Measurements from ENCODE around the gene STK39.

Gene STK39

GRCh38 chr2:168215813-168216212 is 31.6 kb downstream of the STK39 start:
- no peak overlapping the region for H3K4me3 ChIP-seq (ENCODE audit: low read depth in 1 of 2, low read length in 1 of 2)
- peaks cover 14 to 19% of the 10 kb centered on the region in 2 experiments for H3K4me1 ChIP-seq (ENCODE audit: control insufficient read depth in 1 of 2, insufficient read depth in 1 of 2, low read depth in 1 of 2, low read length in 1 of 2)

GRCh38 chr2:168212866-168213265 is 34.5 kb downstream of the STK39 start:
- H3K4me3 ChIP-seq (ENCODE audit: low read depth in 1 of 2, low read length in 1 of 2) = no peak overlapping the region

More at GRCh38 chr2:168215813-168216212, 31.6 kb downstream of the STK39 start:
- Histone ChIP-seq H3K27me3 (no peaks in the 10 kb centered on the region), H3K27ac (no peak overlapping the region), H3K36me3 (no peaks in the 10 kb centered on the region), H3K9me3 (no peaks in the 10 kb centered on the region)
- TF ChIP-seq, protein P1, sequence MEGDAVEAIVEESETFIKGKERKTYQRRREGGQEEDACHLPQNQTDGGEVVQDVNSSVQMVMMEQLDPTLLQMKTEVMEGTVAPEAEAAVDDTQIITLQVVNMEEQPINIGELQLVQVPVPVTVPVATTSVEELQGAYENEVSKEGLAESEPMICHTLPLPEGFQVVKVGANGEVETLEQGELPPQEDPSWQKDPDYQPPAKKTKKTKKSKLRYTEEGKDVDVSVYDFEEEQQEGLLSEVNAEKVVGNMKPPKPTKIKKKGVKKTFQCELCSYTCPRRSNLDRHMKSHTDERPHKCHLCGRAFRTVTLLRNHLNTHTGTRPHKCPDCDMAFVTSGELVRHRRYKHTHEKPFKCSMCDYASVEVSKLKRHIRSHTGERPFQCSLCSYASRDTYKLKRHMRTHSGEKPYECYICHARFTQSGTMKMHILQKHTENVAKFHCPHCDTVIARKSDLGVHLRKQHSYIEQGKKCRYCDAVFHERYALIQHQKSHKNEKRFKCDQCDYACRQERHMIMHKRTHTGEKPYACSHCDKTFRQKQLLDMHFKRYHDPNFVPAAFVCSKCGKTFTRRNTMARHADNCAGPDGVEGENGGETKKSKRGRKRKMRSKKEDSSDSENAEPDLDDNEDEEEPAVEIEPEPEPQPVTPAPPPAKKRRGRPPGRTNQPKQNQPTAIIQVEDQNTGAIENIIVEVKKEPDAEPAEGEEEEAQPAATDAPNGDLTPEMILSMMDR (IDR thresholded peaks at IDR 0.05) = no peak

DNA sequence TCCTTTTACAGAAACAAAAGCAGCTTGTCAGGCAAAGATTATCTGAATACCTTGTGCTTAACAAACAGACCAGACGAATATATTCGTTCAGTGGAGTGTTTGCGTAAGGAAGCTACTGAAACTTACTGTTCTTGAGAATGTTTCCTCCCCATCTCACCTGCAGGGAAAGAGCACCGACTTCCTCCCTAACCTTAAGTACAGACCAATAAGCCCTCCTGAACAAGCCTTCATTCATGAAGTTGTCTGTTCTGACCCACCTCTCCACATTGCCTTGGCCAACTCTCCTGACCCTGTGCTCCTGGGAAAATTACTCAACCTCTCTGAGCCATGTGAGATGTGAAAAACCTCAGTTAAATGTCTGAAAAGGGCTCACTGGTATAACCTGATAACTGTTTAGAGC is 35.2 kb downstream of the STK39 start:
- Histone ChIP-seq H3K4me1 (ENCODE audit: control insufficient read depth in 1 of 2, insufficient read depth in 1 of 2, low read depth in 1 of 2, low read length in 1 of 2) (peaks cover 20 to 35% of the 10 kb centered on the region in 2 experiments), H3K27me3 (no peaks in the 10 kb centered on the region), H3K4me3 (ENCODE audit: low read depth in 1 of 2, low read length in 1 of 2) (no peak overlapping the region), H3K9me3 (no peaks in the 10 kb centered on the region), H3K36me3 (no peaks in the 10 kb centered on the region), H3K27ac (peak overlapping the region; percentile 79)
- TF ChIP-seq, protein P1 (IDR thresholded peaks at IDR 0.05) = no peak

More at GRCh38 chr2:168212866-168213265, 34.5 kb downstream of the STK39 start:
- H3K36me3 ChIP-seq = no peaks in the 10 kb centered on the region
- H3K9me3 ChIP-seq = no peaks in the 10 kb centered on the region
- peaks cover 20 to 28% of the 10 kb centered on the region in 2 experiments for H3K4me1 ChIP-seq (ENCODE audit: control insufficient read depth in 1 of 2, insufficient read depth in 1 of 2, low read depth in 1 of 2, low read length in 1 of 2)
- TF ChIP-seq, protein P1 (IDR thresholded peaks at IDR 0.05) = no peak
- H3K27me3 ChIP-seq = no peaks in the 10 kb centered on the region
- no peak overlapping the region for H3K27ac ChIP-seq

DNA sequence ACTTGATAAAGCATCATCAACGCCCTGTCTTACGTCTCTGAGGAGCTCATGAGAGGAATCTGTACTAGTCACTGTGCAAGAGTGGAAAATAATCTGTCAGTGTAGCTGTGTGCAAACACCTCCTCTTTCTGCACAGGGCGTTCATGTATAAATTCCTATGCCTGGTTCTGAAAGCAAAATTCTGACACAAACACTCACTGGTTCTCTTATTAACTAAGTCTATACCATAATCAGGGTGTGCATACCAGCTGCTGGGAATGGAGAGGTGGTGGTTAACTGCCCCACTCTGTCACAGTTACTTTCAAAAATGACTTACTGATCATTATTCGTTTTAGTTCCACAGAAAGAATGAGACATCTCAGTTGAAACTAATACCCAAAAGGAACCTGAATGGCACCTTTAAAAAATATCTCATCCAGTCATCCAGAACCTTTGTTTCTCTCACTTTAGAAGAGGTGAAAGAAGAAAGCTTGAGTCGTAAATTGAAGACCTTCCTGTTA is 35.7 kb downstream of the STK39 start:
- H3K27me3 ChIP-seq = no peaks in the 10 kb centered on the region
- H3K4me1 ChIP-seq (ENCODE audit: control insufficient read depth in 1 of 2, insufficient read depth in 1 of 2, low read depth in 1 of 2, low read length in 1 of 2) = peaks cover 20 to 39% of the 10 kb centered on the region in 2 experiments
- TF ChIP-seq, protein P1 (IDR thresholded peaks at IDR 0.05) = no peak
- peak overlapping the region; percentile 79 for H3K27ac ChIP-seq
- H3K36me3 ChIP-seq = no peaks in the 10 kb centered on the region
- peak overlapping the region in 1 of 2 experiments; percentile 54 for H3K4me3 ChIP-seq (ENCODE audit: low read depth in 1 of 2, low read length in 1 of 2)
- no peaks in the 10 kb centered on the region for H3K9me3 ChIP-seq

DNA sequence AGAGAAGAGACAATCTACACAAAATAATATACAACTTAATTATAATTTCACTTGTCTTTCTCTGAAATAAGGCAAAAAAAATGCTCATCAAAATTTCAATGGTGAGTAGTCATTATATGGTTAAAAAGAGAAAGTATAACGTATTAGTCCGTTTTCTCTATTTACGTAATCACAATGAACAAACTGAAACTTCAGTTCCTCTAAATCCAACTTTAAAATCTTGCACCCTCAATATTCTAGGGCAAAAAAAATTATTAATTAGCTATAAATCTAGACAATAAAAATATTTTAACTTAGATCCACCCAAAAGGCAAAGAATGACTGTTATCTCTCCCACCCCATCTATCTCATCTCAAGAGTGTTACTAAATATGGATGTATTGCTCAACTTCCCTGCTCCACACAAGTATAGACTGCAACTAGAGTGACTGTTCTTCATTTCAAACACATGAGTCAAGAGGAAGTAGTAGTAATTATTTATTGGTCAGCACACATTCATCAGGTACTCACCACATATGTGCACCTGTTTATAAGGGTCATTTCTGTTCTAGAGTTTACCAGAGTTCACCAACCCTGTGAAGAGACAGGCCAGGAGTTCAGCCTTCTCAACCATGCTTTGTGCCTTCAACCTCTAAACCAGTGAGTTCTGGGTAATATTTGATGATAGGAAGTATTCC is 36.4 kb downstream of the STK39 start:
- Histone ChIP-seq H3K9me3 (no peaks in the 10 kb centered on the region), H3K27ac (peak overlapping the region; percentile 79)

More for the DNA sequence above, 36.4 kb downstream of the STK39 start:
- Histone ChIP-seq H3K4me1 (ENCODE audit: control insufficient read depth in 1 of 2, insufficient read depth in 1 of 2, low read depth in 1 of 2, low read length in 1 of 2) (peaks cover 20 to 39% of the 10 kb centered on the region in 2 experiments), H3K36me3 (no peaks in the 10 kb centered on the region), H3K27me3 (no peaks in the 10 kb centered on the region), H3K4me3 (ENCODE audit: low read depth in 1 of 2, low read length in 1 of 2) (peak overlapping the region; percentile 44 to 54)
- TF ChIP-seq, protein P1 (IDR thresholded peaks at IDR 0.05) = no peak

Measured in neutrophil (primary cell).